Endothelial cell of umbilical vein (primary cell): Measurements from ENCODE around the gene HNRNPL. TPM values are rescaled to one million over a fixed set of nuclear protein-coding genes. Genes with fewer than 3 reads are reported as not detected.

Experiments
- BruUV-seq: library from RNA; stranded (reverse); fragments of 400-500 nt; replicated peaks from 2 replicates; lab custom pipeline; 2021; lab: Mats Ljungman, UMichigan
- CTCF ChIA-PET: fragments of 300-600, 350-600 bp; sonication (Branson Sonifier 250); formaldehyde crosslinking; loops from one replicate; lab custom pipeline; 2021; ENCODE audit warnings: antibody characterized with exemption, inconsistent platforms; lab: Charles Lee
- POLR2A ChIA-PET: fragments of 300-600, 350-600 bp; sonication (Branson Sonifier 250); formaldehyde crosslinking; loops from one replicate; lab custom pipeline; 2021; ENCODE audit warnings: antibody characterized with exemption, inconsistent platforms; lab: Charles Lee
- DNase-seq: peaks from one replicate; pipeline ENCODE4 v3.0.0-alpha.2; 2011; ENCODE audit warnings: low read depth, low spot score
- FAIRE-seq: peaks from 2 replicates; lab custom pipeline; 2011; peaks lifted over from hg19 to GRCh38; lab: Jason Lieb, UNC
- H2AFZ ChIP-seq: 2 replicates; pipeline ENCODE4 v1.6.0; 2012; ENCODE audit warnings: low read depth, low read length, control low read depth, inconsistent platforms
- H3K27ac ChIP-seq: 2 replicates; pipeline ENCODE4 v1.5.1; 2011; ENCODE audit warnings: low read depth, mild to moderate bottlenecking, control low read depth, low read length, moderate library complexity; ENCODE audit not compliant: insufficient read depth
- H3K27me3 ChIP-seq, 2 experiments: 2 replicates each; pipeline versions ENCODE4 v1.6.0 to v1.6.1; 2011; ENCODE audit warnings: low read length in 2 of 2, mixed read lengths in 1 of 2; ENCODE audit not compliant: control insufficient read depth in 2 of 2, insufficient read depth in 2 of 2
- H3K36me3 ChIP-seq, 2 experiments: 2 replicates in 1 of 2; 3 replicates in 1 of 2; pipeline ENCODE4 v1.5.1; 2011; ENCODE audit warnings: low read length in 2 of 2, mild to moderate bottlenecking in 1 of 2, moderate library complexity in 1 of 2; ENCODE audit not compliant: control insufficient read depth in 2 of 2, insufficient read depth in 2 of 2; ENCODE audit errors: extremely low read depth in 1 of 2
- H3K4me1 ChIP-seq: 3 replicates; pipeline ENCODE4 v1.5.1; 2011; ENCODE audit warnings: mild to moderate bottlenecking, low read length; ENCODE audit not compliant: control insufficient read depth, insufficient read depth; ENCODE audit errors: extremely low read depth
- H3K4me2 ChIP-seq: 2 replicates; pipeline ENCODE4 v1.6.1; 2011; ENCODE audit warnings: low read length, control low read depth, mixed read lengths; ENCODE audit not compliant: insufficient read depth
- H3K4me3 ChIP-seq, 3 experiments: fragments of 200-600 bp in 1 of 3; sonication (generic), shearing (Covaris generic) in 1 of 3; replicated peaks in 1 of 3; 2 replicates each; pipeline ENCODE4 v1.5.1; 2011 to 2016; ENCODE audit warnings: control low read depth in 3 of 3, low read length in 3 of 3, mild to moderate bottlenecking in 2 of 3, inconsistent platforms in 1 of 3, low read depth in 1 of 3, moderate library complexity in 1 of 3; ENCODE audit not compliant: insufficient read depth in 1 of 3
- H3K79me2 ChIP-seq: 2 replicates; pipeline ENCODE4 v1.6.0; 2012; ENCODE audit warnings: low read length, inconsistent platforms; ENCODE audit not compliant: control insufficient read depth, insufficient read depth
- H3K9ac ChIP-seq: replicated peaks from 2 replicates; pipeline ENCODE3; 2011; ENCODE audit warnings: low read length, control low read depth; ENCODE audit not compliant: insufficient read depth; ENCODE audit errors: extremely low read depth
- H3K9me1 ChIP-seq: replicated peaks from 3 replicates; pipeline ENCODE4 v1.6.0; 2011; ENCODE audit warnings: mild to moderate bottlenecking, low read length; ENCODE audit not compliant: control insufficient read depth, insufficient read depth; ENCODE audit errors: extremely low read depth
- H3K9me3 ChIP-seq: replicated peaks from 2 replicates; pipeline ENCODE4 v1.5.1; 2012; ENCODE audit warnings: low read length, inconsistent platforms; ENCODE audit not compliant: control insufficient read depth, insufficient read depth
- H4K20me1 ChIP-seq: replicated peaks from 2 replicates; pipeline ENCODE3; 2011; ENCODE audit warnings: mild to moderate bottlenecking, low read length; ENCODE audit not compliant: control insufficient read depth, insufficient read depth; ENCODE audit errors: extremely low read depth
- GATA2 ChIP-seq: IDR thresholded peaks from 2 replicates; pipeline ENCODE4 v1.7.0; 2011; ENCODE audit warnings: low read depth, mild to moderate bottlenecking, moderate library complexity, mixed read lengths, low read length; ENCODE audit not compliant: insufficient read length, insufficient read depth
- MYC ChIP-seq: IDR thresholded peaks from one replicate; pipeline ENCODE4 v1.6.1; 2011; ENCODE audit warnings: mild to moderate bottlenecking, low read depth, low read length
- POLR2A ChIP-seq: IDR thresholded peaks from 2 replicates; pipeline ENCODE4 v1.6.1; 2012; ENCODE audit warnings: low read depth, mild to moderate bottlenecking, control low read depth, low read length
- POLR2AphosphoS5 ChIP-seq: IDR thresholded peaks from 2 replicates; pipeline ENCODE4 v1.6.1; 2012; ENCODE audit warnings: low read depth, mild to moderate bottlenecking, control low read depth, low read length, moderate library complexity; ENCODE audit not compliant: insufficient read depth
- dilution Hi-C: fragments of 300-500 bp; cut with MboI; formaldehyde crosslinking; loops from one replicate; pipeline ENCODE4 v1.15.0; 2019; ENCODE audit warnings: low sequenced_read_pairs; ENCODE audit not compliant: extremely low pct_ligation_motif_present
- intact Hi-C: fragments of 100-400 bp; cut with micrococcal nuclease; formaldehyde crosslinking; loops from one replicate; pipeline ENCODE4 v1.10.0; 2022
- polyA plus RNA-seq, 4 experiments: library from polyadenylated mRNA; depleted of rRNA in 3 of 4; stranded (reverse) in 3 of 4; unstranded in 1 of 4; fragments of >200 nt; gene quantifications; 2 replicates each; pipeline versions ENCODE4 v1.2.1 to v1.2.3, GENCODE V29; 2011 to 2012; ENCODE audit warnings: missing spikeins in 1 of 4
- total RNA-seq: library from RNA; stranded (reverse); gene quantifications from 2 replicates; pipeline ENCODE4 v1.2.3, GENCODE V29; 2021
- TF ChIP-seq, protein P1 (sequence below), 2 donors: IDR thresholded peaks; 1 replicate in 1 of 2; 2 replicates in 1 of 2; pipeline ENCODE4 v1.5.1; 2011; ENCODE audit warnings: low read length in 2 of 2, mild to moderate bottlenecking in 2 of 2, moderate library complexity in 2 of 2, control low read depth in 1 of 2, inconsistent platforms in 1 of 2, low read depth in 1 of 2; ENCODE audit not compliant: insufficient read depth in 1 of 2; ENCODE audit errors: extremely low read depth in 1 of 2
- TF ChIP-seq, protein P2 (sequence below): IDR thresholded peaks from 2 replicates; pipeline ENCODE4 v1.6.1; 2011; ENCODE audit not compliant: insufficient read depth, insufficient read length

Gene HNRNPL
- total and polyA plus RNA-seq, 2 donors (not counting 3 experiments of a cell fraction or from before 2014, with no cell fraction given), result 305 to 451 TPM

DNA sequence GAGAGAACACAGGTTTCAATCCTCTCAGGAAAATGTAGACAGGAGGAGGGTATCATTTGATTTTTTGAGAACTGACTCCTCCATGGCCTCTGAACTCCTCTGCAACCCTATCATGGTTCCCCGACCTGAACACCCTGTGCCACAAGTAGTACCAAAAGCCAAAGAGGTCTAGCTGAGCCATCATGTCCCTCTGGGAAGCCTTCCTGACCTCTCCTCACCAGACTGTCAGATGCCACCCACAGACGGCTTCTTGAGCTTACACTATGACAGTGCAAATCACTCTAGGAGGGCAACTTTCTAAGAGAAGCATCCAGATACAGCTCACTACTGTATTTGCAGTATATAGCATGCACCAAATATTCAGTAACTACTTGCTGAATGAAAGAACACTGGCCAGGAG is 3.7 kb downstream of the HNRNPL start:
- no peaks in the 10 kb centered on the region for H3K27me3 ChIP-seq
- intact Hi-C loops (no loop called here), dilution Hi-C loops (no loop called here)
- ChIA-PET POLR2A (no interaction called here), CTCF (interaction anchor here (1.0 kb wide), 1 partner anchor 41 kb away, joined by 3 read pairs; no protein-coding TSS in a partner anchor)
- no peak overlapping the region for H3K4me3 ChIP-seq
- no peak overlapping the region for H3K9ac ChIP-seq
- no peak overlapping the region for H3K4me2 ChIP-seq
- H4K20me1 ChIP-seq, result no peaks in the 10 kb centered on the region
- no peak overlapping the region for H3K27ac ChIP-seq
- H3K4me1 ChIP-seq, result peaks cover 23% of the 10 kb centered on the region
- H3K9me3 ChIP-seq, result no peaks in the 10 kb centered on the region
- no TSS peak for BruUV-seq
- peaks cover 40 to 55% of the 10 kb centered on the region in 2 experiments for H3K36me3 ChIP-seq
- no peak for TF ChIP-seq POLR2AphosphoS5
- TF ChIP-seq, protein P1, sequence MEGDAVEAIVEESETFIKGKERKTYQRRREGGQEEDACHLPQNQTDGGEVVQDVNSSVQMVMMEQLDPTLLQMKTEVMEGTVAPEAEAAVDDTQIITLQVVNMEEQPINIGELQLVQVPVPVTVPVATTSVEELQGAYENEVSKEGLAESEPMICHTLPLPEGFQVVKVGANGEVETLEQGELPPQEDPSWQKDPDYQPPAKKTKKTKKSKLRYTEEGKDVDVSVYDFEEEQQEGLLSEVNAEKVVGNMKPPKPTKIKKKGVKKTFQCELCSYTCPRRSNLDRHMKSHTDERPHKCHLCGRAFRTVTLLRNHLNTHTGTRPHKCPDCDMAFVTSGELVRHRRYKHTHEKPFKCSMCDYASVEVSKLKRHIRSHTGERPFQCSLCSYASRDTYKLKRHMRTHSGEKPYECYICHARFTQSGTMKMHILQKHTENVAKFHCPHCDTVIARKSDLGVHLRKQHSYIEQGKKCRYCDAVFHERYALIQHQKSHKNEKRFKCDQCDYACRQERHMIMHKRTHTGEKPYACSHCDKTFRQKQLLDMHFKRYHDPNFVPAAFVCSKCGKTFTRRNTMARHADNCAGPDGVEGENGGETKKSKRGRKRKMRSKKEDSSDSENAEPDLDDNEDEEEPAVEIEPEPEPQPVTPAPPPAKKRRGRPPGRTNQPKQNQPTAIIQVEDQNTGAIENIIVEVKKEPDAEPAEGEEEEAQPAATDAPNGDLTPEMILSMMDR (IDR thresholded peaks at IDR 0.05; ENCODE audit: extremely low read depth in 1 of 2, insufficient read depth in 1 of 2, low read depth in 1 of 2, low read length in 2 of 2), result no peak
- no peak for TF ChIP-seq MYC
- no peak for TF ChIP-seq POLR2A
- TF ChIP-seq, protein P2, sequence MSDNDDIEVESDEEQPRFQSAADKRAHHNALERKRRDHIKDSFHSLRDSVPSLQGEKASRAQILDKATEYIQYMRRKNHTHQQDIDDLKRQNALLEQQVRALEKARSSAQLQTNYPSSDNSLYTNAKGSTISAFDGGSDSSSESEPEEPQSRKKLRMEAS, result no peak
- no peak for TF ChIP-seq GATA2
- no peak for FAIRE-seq
- no peak for DNase-seq
- peaks cover 75% of the 10 kb centered on the region for H3K79me2 ChIP-seq
- H3K9me1 ChIP-seq, result no peaks in the 10 kb centered on the region
- no peak overlapping the region for H2AFZ ChIP-seq
